ENCODE data around the gene LRRC75A. TPM values are rescaled to one million over a fixed set of nuclear protein-coding genes. Genes with fewer than 3 reads are reported as not detected.
A peak's percentile ranks its signal among the peaks of the same experiment; 100 is the strongest.
"Not testable (repeated sequence)": the region's sequence is repeated elsewhere in the genome, so short reads cannot be mapped to it uniquely, and the experiment has no call there.

Gene LRRC75A
- total RNA-seq, 2 donors from 2014 or later: 2.6 to 3.4 TPM

GRCh38 chr17:16448490-16448889, 43.5 kb downstream of the LRRC75A start:
- Mint-ChIP-seq H3K36me3 (ENCODE audit: insufficient read depth in 2 of 2) (peaks cover 5 to 17% of the 10 kb centered on the region in 2 donors), H3K4me1 (ENCODE audit: low read depth) (peaks cover 63% of the 10 kb centered on the region), H3K4me3 (no peak overlapping the region), H3K9me3 (no peaks in the 10 kb centered on the region), H3K27ac (no peak overlapping the region), H3K27me3 (ENCODE audit: low read depth) (no peaks in the 10 kb centered on the region)
- DNase-seq: no peak
- no peak for ATAC-seq (replicated peaks in 1 of 2)

- no peaks in the 10 kb centered on the region for H3K27me3 Mint-ChIP-seq (ENCODE audit: low read depth)
- no peak overlapping the region for H3K4me3 Mint-ChIP-seq
- no peak for ATAC-seq (replicated peaks in 1 of 2)
- no peaks in the 10 kb centered on the region for H3K9me3 Mint-ChIP-seq
- no peak overlapping the region for H3K27ac Mint-ChIP-seq
- no peak for DNase-seq
- peaks cover 70% of the 10 kb centered on the region for H3K4me1 Mint-ChIP-seq (ENCODE audit: low read depth)
- H3K36me3 Mint-ChIP-seq (ENCODE audit: insufficient read depth in 2 of 2): peaks cover 8 to 19% of the 10 kb centered on the region in 2 donors
These were observed 44.3 kb downstream of the LRRC75A start for GRCh38 chr17:16447676-16448075.

- no peak for DNase-seq
- H3K27me3 Mint-ChIP-seq (ENCODE audit: low read depth): no peaks in the 10 kb centered on the region
- ATAC-seq (replicated peaks in 1 of 2): no peak
- H3K4me1 Mint-ChIP-seq (ENCODE audit: low read depth): peaks cover 79% of the 10 kb centered on the region
- no peak overlapping the region for H3K27ac Mint-ChIP-seq
- H3K36me3 Mint-ChIP-seq (ENCODE audit: insufficient read depth in 2 of 2): peaks cover 14 to 31% of the 10 kb centered on the region in 2 donors
- H3K9me3 Mint-ChIP-seq: no peaks in the 10 kb centered on the region
- H3K4me3 Mint-ChIP-seq: no peak overlapping the region
These were observed 45.5 kb downstream of the LRRC75A start for GRCh38 chr17:16446338-16446983.

GRCh38 chr17:16444258-16444886, 47.6 kb downstream of the LRRC75A start:
- H3K9me3 Mint-ChIP-seq: no peaks in the 10 kb centered on the region
- H3K4me3 Mint-ChIP-seq: no peak overlapping the region
- H3K27ac Mint-ChIP-seq: no peak overlapping the region
- no peak for ATAC-seq (replicated peaks in 1 of 2)
- H3K27me3 Mint-ChIP-seq (ENCODE audit: low read depth): no peaks in the 10 kb centered on the region
- DNase-seq: no peak
- peaks cover 85% of the 10 kb centered on the region for H3K4me1 Mint-ChIP-seq (ENCODE audit: low read depth)
- H3K36me3 Mint-ChIP-seq (ENCODE audit: insufficient read depth in 2 of 2): peaks cover 22 to 47% of the 10 kb centered on the region in 2 donors

- Mint-ChIP-seq H3K27ac (no peak overlapping the region), H3K4me1 (ENCODE audit: low read depth) (peaks cover 78% of the 10 kb centered on the region), H3K4me3 (no peak overlapping the region), H3K27me3 (ENCODE audit: low read depth) (no peaks in the 10 kb centered on the region), H3K36me3 (ENCODE audit: insufficient read depth in 2 of 2) (peaks cover 24 to 51% of the 10 kb centered on the region in 2 donors), H3K9me3 (no peaks in the 10 kb centered on the region)
- DNase-seq (no peak), ATAC-seq (replicated peaks in 1 of 2) (no peak)
These were observed 48.3 kb downstream of the LRRC75A start for GRCh38 chr17:16443511-16444257.

- H3K4me3 Mint-ChIP-seq: peak overlapping the region; percentile 99
- peaks cover 24 to 48% of the 10 kb centered on the region in 2 donors for H3K36me3 Mint-ChIP-seq (ENCODE audit: insufficient read depth in 2 of 2)
- no peaks in the 10 kb centered on the region for H3K9me3 Mint-ChIP-seq
- H3K27ac Mint-ChIP-seq: peak overlapping the region; percentile 99
- ATAC-seq (replicated peaks in 1 of 2) (no peak), DNase-seq (no peak)
- no peaks in the 10 kb centered on the region for H3K27me3 Mint-ChIP-seq (ENCODE audit: low read depth)
- H3K4me1 Mint-ChIP-seq (ENCODE audit: low read depth): peaks cover 76% of the 10 kb centered on the region
These were observed 49.1 kb downstream of the LRRC75A start for GRCh38 chr17:16442594-16443510.

GRCh38 chr17:16442141-16442540, 49.9 kb downstream of the LRRC75A start:
- peak overlapping the region; percentile 99 for H3K4me3 Mint-ChIP-seq
- H3K36me3 Mint-ChIP-seq (ENCODE audit: insufficient read depth in 2 of 2): peaks cover 24 to 48% of the 10 kb centered on the region in 2 donors
- peak overlapping the region; percentile 99 for H3K27ac Mint-ChIP-seq
- H3K27me3 Mint-ChIP-seq (ENCODE audit: low read depth): no peaks in the 10 kb centered on the region
- ATAC-seq (replicated peaks in 1 of 2) (no peak), DNase-seq (no peak)
- peaks cover 76% of the 10 kb centered on the region for H3K4me1 Mint-ChIP-seq (ENCODE audit: low read depth)
- no peaks in the 10 kb centered on the region for H3K9me3 Mint-ChIP-seq

GRCh38 chr17:16440901-16441629, 50.9 kb downstream of the LRRC75A start:
- Mint-ChIP-seq H3K27me3 (ENCODE audit: low read depth) (no peaks in the 10 kb centered on the region), H3K36me3 (ENCODE audit: insufficient read depth in 2 of 2) (peaks cover 24 to 45% of the 10 kb centered on the region in 2 donors), H3K4me3 (peak overlapping the region; percentile 99), H3K27ac (peak overlapping the region; percentile 99), H3K4me1 (ENCODE audit: low read depth) (peaks cover 78% of the 10 kb centered on the region), H3K9me3 (no peaks in the 10 kb centered on the region)
- ATAC-seq (replicated peaks in 1 of 2) (no peak), DNase-seq (no peak)

- not testable (repeated sequence) for H3K27me3 Mint-ChIP-seq (ENCODE audit: low read depth); ATAC-seq (replicated peaks in 1 of 2); DNase-seq; H3K9me3 Mint-ChIP-seq
- Mint-ChIP-seq H3K27ac (peak overlapping the region; percentile 99), H3K4me3 (peak overlapping the region; percentile 99), H3K36me3 (ENCODE audit: insufficient read depth in 2 of 2) (peaks cover 24 to 41% of the 10 kb centered on the region in 2 donors), H3K4me1 (ENCODE audit: low read depth) (peaks cover 75% of the 10 kb centered on the region)
These were observed 51.6 kb downstream of the LRRC75A start for GRCh38 chr17:16440354-16440753.

- Mint-ChIP-seq H3K4me3 (peak overlapping the region; percentile 99), H3K4me1 (ENCODE audit: low read depth) (peaks cover 75% of the 10 kb centered on the region), H3K9me3 (no peaks in the 10 kb centered on the region), H3K27ac (peak overlapping the region; percentile 99), H3K36me3 (ENCODE audit: insufficient read depth in 2 of 2) (peaks cover 24 to 41% of the 10 kb centered on the region in 2 donors), H3K27me3 (ENCODE audit: low read depth) (no peaks in the 10 kb centered on the region)
- no peak for ATAC-seq (replicated peaks in 1 of 2)
- no peak for DNase-seq
These were observed 52.1 kb downstream of the LRRC75A start for GRCh38 chr17:16439811-16440351.

GRCh38 chr17:16439303-16439791, 52.6 kb downstream of the LRRC75A start:
- DNase-seq (no peak), ATAC-seq (replicated peaks in 1 of 2) (peak in 1 of 2 donors; percentile 1)
- Mint-ChIP-seq H3K4me1 (ENCODE audit: low read depth) (peaks cover 72% of the 10 kb centered on the region), H3K36me3 (ENCODE audit: insufficient read depth in 2 of 2) (peaks cover 24 to 41% of the 10 kb centered on the region in 2 donors), H3K9me3 (no peaks in the 10 kb centered on the region), H3K4me3 (peak overlapping the region; percentile 99), H3K27me3 (ENCODE audit: low read depth) (no peaks in the 10 kb centered on the region), H3K27ac (peak overlapping the region; percentile 99)
